Tibial nerve (tissue), 4 donors: ENCODE measurements around the gene UBE2L6. TPM values are rescaled to one million over a fixed set of nuclear protein-coding genes. Genes with fewer than 3 reads are reported as not detected.

Experiments
- DNase-seq, 2 donors: peaks; one replicate each; pipeline ENCODE4 v3.0.0-alpha.2; 2019; ENCODE audit warnings: low spot score in 2 of 2
- H3K27ac ChIP-seq, 4 donors: fragments of 200-600 bp; sonication (generic) in 3 of 4; one replicate each; pipeline ENCODE4 v1.5.1; 2017 to 2019; ENCODE audit warnings: mild to moderate bottlenecking in 1 of 4
- H3K27me3 ChIP-seq, 2 donors: fragments of 200-600 bp; sonication (generic) in 1 of 2; one replicate each; pipeline versions ENCODE4 v1.5.1 to v1.6.0; 2017 to 2019
- H3K36me3 ChIP-seq, 3 donors: fragments of 200-600 bp; sonication (generic); one replicate each; pipeline ENCODE4 v1.5.1; 2018 to 2019
- H3K4me1 ChIP-seq, 4 donors: fragments of 200-600 bp; sonication (generic) in 3 of 4; one replicate each; pipeline ENCODE4 v1.5.1; 2017 to 2019
- H3K4me3 ChIP-seq, 4 donors: fragments of 200-600 bp; sonication (generic) in 3 of 4; one replicate each; pipeline ENCODE4 v1.5.1; 2017 to 2019; ENCODE audit warnings: mild to moderate bottlenecking in 1 of 4, moderate library complexity in 1 of 4
- H3K9me3 ChIP-seq, 4 donors: fragments of 200-600 bp; sonication (generic) in 3 of 4; one replicate each; pipeline ENCODE4 v1.5.1; 2017 to 2019
- EP300 ChIP-seq, 2 donors: sonication (generic); formaldehyde crosslinking; IDR thresholded peaks; one replicate each; pipeline ENCODE4 v1.6.1; 2017; ENCODE audit warnings: antibody characterized with exemption in 2 of 2, mild to moderate bottlenecking in 1 of 2
- POLR2A ChIP-seq, 2 donors: fragments of 450-650 bp; IDR thresholded peaks; one replicate each; pipeline ENCODE4 v1.6.1; 2017; ENCODE audit warnings: antibody characterized with exemption in 2 of 2, mild to moderate bottlenecking in 2 of 2, moderate library complexity in 2 of 2
- WGBS, 2 donors: methylation state at CpG; one replicate each; pipeline ENCODE4 v1.1.5; 2018; 5-methylcytosine and 5-hydroxymethylcytosine counted together
- total RNA-seq, 4 donors: library from RNA; depleted of rRNA; stranded (reverse); fragments of >200 nt; gene quantifications; one replicate each; pipeline ENCODE4 v1.1.0, GENCODE V29; 2016
- TF ChIP-seq, protein P1 (sequence below), 5 experiments: fragments of 200-600 bp in 3 of 5; fragments of 450-650 bp in 2 of 5; sonication (generic) in 3 of 5; IDR thresholded peaks; one replicate each; pipeline ENCODE4 v1.5.1; 2016 to 2019; ENCODE audit warnings: antibody characterized with exemption in 5 of 5, mild to moderate bottlenecking in 3 of 5, moderate library complexity in 2 of 5

Gene UBE2L6
- total RNA-seq, 4 donors from 2014 or later: 22.4 to 35.7 (median 25.5) TPM

GRCh38 chr11:57586711-57587245 lies 19.3 kb upstream of the UBE2L6 start:
- WGBS, 2 donors: 45 to 50% methylated on average over 2 of the region's 2 CpGs
- Histone ChIP-seq H3K4me1 (no peaks in the 10 kb centered on the region), H3K36me3 (no peaks in the 10 kb centered on the region), H3K27me3 (no peaks in the 10 kb centered on the region), H3K9me3 (no peaks in the 10 kb centered on the region), H3K27ac (no peak overlapping the region), H3K4me3 (no peak overlapping the region)
- TF ChIP-seq EP300 (IDR thresholded peaks at IDR 0.05): no peak
- no peak for TF ChIP-seq POLR2A (IDR thresholded peaks at IDR 0.05)
- TF ChIP-seq, protein P1, sequence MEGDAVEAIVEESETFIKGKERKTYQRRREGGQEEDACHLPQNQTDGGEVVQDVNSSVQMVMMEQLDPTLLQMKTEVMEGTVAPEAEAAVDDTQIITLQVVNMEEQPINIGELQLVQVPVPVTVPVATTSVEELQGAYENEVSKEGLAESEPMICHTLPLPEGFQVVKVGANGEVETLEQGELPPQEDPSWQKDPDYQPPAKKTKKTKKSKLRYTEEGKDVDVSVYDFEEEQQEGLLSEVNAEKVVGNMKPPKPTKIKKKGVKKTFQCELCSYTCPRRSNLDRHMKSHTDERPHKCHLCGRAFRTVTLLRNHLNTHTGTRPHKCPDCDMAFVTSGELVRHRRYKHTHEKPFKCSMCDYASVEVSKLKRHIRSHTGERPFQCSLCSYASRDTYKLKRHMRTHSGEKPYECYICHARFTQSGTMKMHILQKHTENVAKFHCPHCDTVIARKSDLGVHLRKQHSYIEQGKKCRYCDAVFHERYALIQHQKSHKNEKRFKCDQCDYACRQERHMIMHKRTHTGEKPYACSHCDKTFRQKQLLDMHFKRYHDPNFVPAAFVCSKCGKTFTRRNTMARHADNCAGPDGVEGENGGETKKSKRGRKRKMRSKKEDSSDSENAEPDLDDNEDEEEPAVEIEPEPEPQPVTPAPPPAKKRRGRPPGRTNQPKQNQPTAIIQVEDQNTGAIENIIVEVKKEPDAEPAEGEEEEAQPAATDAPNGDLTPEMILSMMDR (IDR thresholded peaks at IDR 0.05): no peak
- DNase-seq: no peak

- no peak overlapping the region for H3K4me3 ChIP-seq
- no peaks in the 10 kb centered on the region for H3K27me3 ChIP-seq
- H3K27ac ChIP-seq: no peak overlapping the region
- no peaks in the 10 kb centered on the region for H3K9me3 ChIP-seq
- no peak for DNase-seq
- no peaks in the 10 kb centered on the region for H3K4me1 ChIP-seq
- no peak for TF ChIP-seq POLR2A (IDR thresholded peaks at IDR 0.05)
- no peak for TF ChIP-seq EP300 (IDR thresholded peaks at IDR 0.05)
- TF ChIP-seq, protein P1 (IDR thresholded peaks at IDR 0.05): no peak
- H3K36me3 ChIP-seq: no peaks in the 10 kb centered on the region
Measured at GRCh38 chr11:57585301-57585700, 17.8 kb upstream of the UBE2L6 start.

GRCh38 chr11:57584341-57584740 lies 16.9 kb upstream of the UBE2L6 start:
- Histone ChIP-seq H3K27ac (no peak overlapping the region), H3K4me3 (no peak overlapping the region), H3K4me1 (no peaks in the 10 kb centered on the region), H3K36me3 (no peaks in the 10 kb centered on the region), H3K9me3 (no peaks in the 10 kb centered on the region), H3K27me3 (no peaks in the 10 kb centered on the region)
- TF ChIP-seq, protein P1 (IDR thresholded peaks at IDR 0.05): no peak
- TF ChIP-seq POLR2A (IDR thresholded peaks at IDR 0.05) (no peak), EP300 (IDR thresholded peaks at IDR 0.05) (no peak)
- DNase-seq: no peak
- WGBS, 2 donors: 75 to 81% methylated on average over 9 of the region's 9 CpGs

- no peak for TF ChIP-seq POLR2A (IDR thresholded peaks at IDR 0.05)
- DNase-seq: no peak
- Histone ChIP-seq H3K4me1 (peaks cover 0 to 10% (median 0%) of the 10 kb centered on the region in 4 donors), H3K36me3 (no peaks in the 10 kb centered on the region), H3K9me3 (no peaks in the 10 kb centered on the region), H3K27ac (no peak overlapping the region), H3K4me3 (no peak overlapping the region), H3K27me3 (no peaks in the 10 kb centered on the region)
- 46 to 79% methylated on average over 3 to 4 of the region's 4 CpGs for WGBS, 2 donors
Measured at GRCh38 chr11:57574061-57574460, 6.6 kb upstream of the UBE2L6 start.

DNA sequence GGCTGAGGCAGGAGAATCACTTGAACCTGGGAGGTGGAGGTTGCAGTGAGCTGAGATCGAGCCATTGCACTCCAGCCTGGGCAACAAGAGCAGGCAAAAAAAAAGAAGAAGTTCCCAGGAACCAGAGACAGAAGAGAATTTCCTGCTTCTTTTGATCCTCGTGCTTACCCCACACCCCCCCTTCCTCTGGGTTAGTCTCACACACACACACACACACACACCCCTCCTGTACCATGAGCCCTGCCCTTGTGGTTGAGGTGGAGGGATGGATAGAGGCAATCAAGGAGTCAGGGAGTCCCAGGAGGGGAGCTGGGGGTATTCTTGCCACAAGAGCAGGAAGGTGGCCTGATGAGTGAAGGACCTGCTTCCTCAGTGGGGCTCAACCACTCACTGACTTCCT lies 4.1 kb upstream of the UBE2L6 start:
- 50 to 58% methylated on average over 2 of the region's 2 CpGs for WGBS, 2 donors
- Histone ChIP-seq H3K4me1 (peaks cover 0 to 23% (median 3%) of the 10 kb centered on the region in 4 donors), H3K36me3 (no peaks in the 10 kb centered on the region), H3K4me3 (no peak overlapping the region), H3K27me3 (no peaks in the 10 kb centered on the region), H3K9me3 (no peaks in the 10 kb centered on the region), H3K27ac (no peak overlapping the region)
- TF ChIP-seq POLR2A (IDR thresholded peaks at IDR 0.05) (no peak), EP300 (IDR thresholded peaks at IDR 0.05) (no peak)
- TF ChIP-seq, protein P1 (IDR thresholded peaks at IDR 0.05): no peak
- no peak for DNase-seq
